NCI-H774 (cell line): ENCODE data around the gene GCA.

Experiments used
- DNase-seq: peaks from one replicate; lab custom pipeline; 2025; lab: John Stamatoyannopoulos, UW

GCA gene

GRCh38 chr2:162343824-162344616, at the start of gene GCA:
Gene GCA, plus strand, starts transcription at chr2:162344132. Its CDS starts 117 bp downstream, at chr2:162344249.
- DNase-seq: peak; percentile 96

GRCh38 chr2:162295009-162295408, 48.9 kb upstream of the GCA start:
- DNase-seq: no peak

- peak; percentile 72 for DNase-seq
Measured at GRCh38 chr2:162297925-162298552, 45.9 kb upstream of the GCA start.

GRCh38 chr2:162298669-162299335, 45.1 kb upstream of the GCA start:
- DNase-seq: no peak

- no peak for DNase-seq
Measured at GRCh38 chr2:162300266-162300665, 43.7 kb upstream of the GCA start.

- DNase-seq: peak; percentile 45
Measured at GRCh38 chr2:162301151-162301804, 42.7 kb upstream of the GCA start.

GRCh38 chr2:162301877-162302276, 42.1 kb upstream of the GCA start:
- no peak for DNase-seq

GRCh38 chr2:162305901-162306300, 38.0 kb upstream of the GCA start:
- DNase-seq: no peak

GRCh38 chr2:162308747-162309503, 35.0 kb upstream of the GCA start:
- DNase-seq: no peak

GRCh38 chr2:162312853-162313252, 31.1 kb upstream of the GCA start:
- DNase-seq: no peak

GRCh38 chr2:162315938-162316337, 28.0 kb upstream of the GCA start:
- no peak for DNase-seq

GRCh38 chr2:162316590-162316989, 27.3 kb upstream of the GCA start:
- DNase-seq: no peak

- no peak for DNase-seq
Measured at GRCh38 chr2:162317058-162317742, 26.7 kb upstream of the GCA start.

- peak; percentile 9 for DNase-seq
Measured at GRCh38 chr2:162317861-162318327, 26.0 kb upstream of the GCA start.

- DNase-seq: peak; percentile 85
Measured at GRCh38 chr2:162318328-162319180, 25.4 kb upstream of the GCA start, which contains the start of gene IFIH1. Gene IFIH1, minus strand, starts transcription at chr2:162318684. Its CDS starts 377 bp downstream, at chr2:162318307.

- no peak for DNase-seq
Measured at GRCh38 chr2:162320864-162321517, 22.9 kb upstream of the GCA start.

- DNase-seq: no peak
Measured at GRCh38 chr2:162324953-162325352, 19.0 kb upstream of the GCA start.

GRCh38 chr2:162327134-162327769, 16.7 kb upstream of the GCA start:
- DNase-seq: no peak

- no peak for DNase-seq
Measured at GRCh38 chr2:162327806-162328205, 16.1 kb upstream of the GCA start.
